Stimulated activated CD4-positive, alpha-beta T cell treated with anti-CD3 and anti-CD28 coated beads, Interleukin-4, amount 100 ng/mL, for 4 hours (primary cell): Measurements from ENCODE around the gene UGT3A2.

Source experiments
- DNase-seq, 2 experiments: peaks; one replicate each; pipeline ENCODE4 v3.0.0-alpha.2; 2020

UGT3A2 gene

DNA sequence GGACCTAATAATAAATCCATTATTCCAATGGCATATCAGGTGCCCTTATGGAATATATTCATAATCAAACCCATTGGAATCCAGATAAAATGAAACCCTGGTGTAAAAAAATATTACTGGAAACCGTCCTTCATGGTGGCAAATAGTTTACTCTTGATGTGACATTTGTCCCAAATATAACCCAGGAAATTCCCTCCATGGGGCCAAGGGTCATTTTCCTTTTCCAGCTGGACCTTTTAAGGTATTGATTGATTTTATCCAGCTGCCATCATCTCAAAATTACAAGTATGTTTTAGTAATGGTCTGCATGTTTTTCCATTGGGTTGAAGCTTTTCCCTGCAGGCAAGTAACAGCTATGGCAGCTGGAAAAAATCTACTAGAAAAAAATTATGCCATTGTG lies 67.1 kb downstream of the UGT3A2 start:
- DNase-seq = no peak

DNA sequence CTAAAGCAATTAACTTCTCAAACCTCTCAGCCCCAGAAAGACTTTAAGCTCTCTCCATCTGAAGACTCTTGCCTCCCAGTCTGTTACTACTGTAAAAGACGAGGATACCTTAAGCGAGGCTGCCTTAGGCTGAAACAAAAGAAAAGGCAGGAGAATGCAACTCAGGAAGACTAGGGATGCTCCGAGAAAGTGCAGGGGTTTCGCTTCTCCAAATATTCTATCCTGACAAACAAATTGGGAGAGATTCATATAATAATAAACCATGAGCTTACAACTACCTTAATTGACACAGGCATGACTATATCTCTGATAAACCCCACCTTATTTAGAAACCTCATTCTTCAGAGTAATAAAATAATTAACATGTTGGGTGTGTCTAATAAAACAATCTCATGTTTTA lies 70.6 kb downstream of the UGT3A2 start:
- no peak for DNase-seq

DNA sequence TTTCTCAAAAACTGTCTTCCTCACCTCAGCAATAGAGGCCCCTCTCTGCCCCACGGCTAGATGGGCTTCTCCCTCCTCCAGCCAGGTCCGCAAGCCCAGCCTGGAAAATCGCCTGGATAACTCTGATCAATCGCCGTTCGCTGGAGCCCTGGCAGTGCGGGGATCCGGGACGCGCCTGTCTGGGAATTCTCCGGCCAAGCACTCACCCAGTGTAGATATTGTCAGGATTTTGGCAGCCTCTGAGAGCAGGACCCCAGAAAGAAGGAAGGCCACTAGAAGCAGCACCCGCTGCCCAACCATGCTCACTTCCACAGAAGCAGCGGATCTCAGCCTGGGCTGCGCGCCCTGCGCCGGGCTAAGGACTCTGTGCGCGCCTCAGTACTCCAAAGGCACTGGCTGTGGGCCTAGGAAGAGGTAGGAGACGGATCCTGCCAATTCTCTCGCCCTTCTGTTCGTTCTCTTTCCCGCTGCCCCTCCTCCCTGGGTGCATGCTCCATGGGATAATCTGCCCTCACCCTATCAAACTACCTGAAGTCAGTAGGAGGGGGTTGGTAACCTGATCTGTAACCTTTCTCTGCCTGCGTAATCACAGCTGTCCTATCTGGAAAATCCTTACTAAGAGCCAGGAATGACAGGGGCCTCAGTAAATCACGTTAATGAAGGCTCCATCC lies 75.6 kb downstream of the UGT3A2 start, which contains the start of gene UGT3A1:
TSS of gene UGT3A1 (minus strand) at position 450 of the 671 bp plus-strand sequence. CDS start at position 300, 150 bp downstream.
- no peak for DNase-seq

GRCh38 chr5:35990520-35990919 lies 76.2 kb downstream of the UGT3A2 start:
- DNase-seq = no peak

DNA sequence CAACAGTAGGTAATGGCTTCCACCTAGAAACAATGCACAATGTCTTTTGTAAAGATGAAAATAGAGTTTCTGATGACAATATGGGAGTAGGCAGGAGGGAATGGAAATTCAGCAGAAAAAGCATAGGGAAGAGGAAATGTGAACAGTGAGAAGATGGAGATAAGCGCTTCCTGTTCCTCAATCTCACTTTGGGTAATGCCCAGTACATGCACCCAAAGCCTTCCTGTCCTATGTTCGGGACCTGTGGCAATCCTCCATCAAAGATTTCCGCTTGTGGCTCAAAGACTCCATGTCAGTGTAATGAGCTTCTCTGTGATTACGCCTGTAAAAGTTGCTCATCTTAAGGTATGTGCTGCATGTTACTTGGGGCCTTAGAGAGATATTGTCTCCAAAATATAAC lies 78.2 kb downstream of the UGT3A2 start:
- no peak for DNase-seq

GRCh38 chr5:35987776-35988175 lies 78.9 kb downstream of the UGT3A2 start:
- no peak for DNase-seq
